Measurements from ENCODE around the gene ZNF614. TPM values are rescaled to one million over a fixed set of nuclear protein-coding genes. Genes with fewer than 3 reads are reported as not detected.

ZNF614 gene
- total RNA-seq, 1 experiment from 2014 or later, result 4.1 TPM

DNA sequence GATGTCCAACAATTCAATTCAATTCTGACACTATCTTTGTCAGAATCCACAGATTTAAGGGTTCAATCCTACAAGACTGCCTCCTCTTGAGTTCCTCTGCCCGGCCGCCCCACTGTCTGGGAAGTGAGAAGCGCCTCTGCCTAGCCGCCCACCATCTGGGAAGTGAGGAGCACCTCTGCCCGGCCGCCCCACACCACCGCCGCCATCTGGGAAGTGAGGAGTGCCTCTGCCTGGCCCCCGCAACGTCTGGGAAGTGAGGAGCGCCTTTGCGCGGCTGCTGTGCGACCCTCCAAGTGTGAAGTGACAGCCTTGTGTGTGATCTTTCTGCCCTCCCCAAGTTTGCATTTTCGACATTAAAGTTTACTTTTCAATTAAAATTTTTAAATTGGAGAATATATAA is 6.0 kb downstream of the ZNF614 start:
- in situ Hi-C loops (cut with HindIII; ENCODE audit: low pct_unique_long_range_greater_than_20kb, low sequenced_read_pairs) (no loop called here), intact Hi-C loops (cut with micrococcal nuclease; ENCODE audit: unreplicated experiment) (no loop called here)
- no peak for TF ChIP-seq POLR2AphosphoS5 (IDR thresholded peaks at IDR 0.05; ENCODE audit: low read depth, low read length)
- TF ChIP-seq, protein P1, sequence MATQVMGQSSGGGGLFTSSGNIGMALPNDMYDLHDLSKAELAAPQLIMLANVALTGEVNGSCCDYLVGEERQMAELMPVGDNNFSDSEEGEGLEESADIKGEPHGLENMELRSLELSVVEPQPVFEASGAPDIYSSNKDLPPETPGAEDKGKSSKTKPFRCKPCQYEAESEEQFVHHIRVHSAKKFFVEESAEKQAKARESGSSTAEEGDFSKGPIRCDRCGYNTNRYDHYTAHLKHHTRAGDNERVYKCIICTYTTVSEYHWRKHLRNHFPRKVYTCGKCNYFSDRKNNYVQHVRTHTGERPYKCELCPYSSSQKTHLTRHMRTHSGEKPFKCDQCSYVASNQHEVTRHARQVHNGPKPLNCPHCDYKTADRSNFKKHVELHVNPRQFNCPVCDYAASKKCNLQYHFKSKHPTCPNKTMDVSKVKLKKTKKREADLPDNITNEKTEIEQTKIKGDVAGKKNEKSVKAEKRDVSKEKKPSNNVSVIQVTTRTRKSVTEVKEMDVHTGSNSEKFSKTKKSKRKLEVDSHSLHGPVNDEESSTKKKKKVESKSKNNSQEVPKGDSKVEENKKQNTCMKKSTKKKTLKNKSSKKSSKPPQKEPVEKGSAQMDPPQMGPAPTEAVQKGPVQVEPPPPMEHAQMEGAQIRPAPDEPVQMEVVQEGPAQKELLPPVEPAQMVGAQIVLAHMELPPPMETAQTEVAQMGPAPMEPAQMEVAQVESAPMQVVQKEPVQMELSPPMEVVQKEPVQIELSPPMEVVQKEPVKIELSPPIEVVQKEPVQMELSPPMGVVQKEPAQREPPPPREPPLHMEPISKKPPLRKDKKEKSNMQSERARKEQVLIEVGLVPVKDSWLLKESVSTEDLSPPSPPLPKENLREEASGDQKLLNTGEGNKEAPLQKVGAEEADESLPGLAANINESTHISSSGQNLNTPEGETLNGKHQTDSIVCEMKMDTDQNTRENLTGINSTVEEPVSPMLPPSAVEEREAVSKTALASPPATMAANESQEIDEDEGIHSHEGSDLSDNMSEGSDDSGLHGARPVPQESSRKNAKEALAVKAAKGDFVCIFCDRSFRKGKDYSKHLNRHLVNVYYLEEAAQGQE (IDR thresholded peaks at IDR 0.05; ENCODE audit: insufficient read depth in 1 of 2, low read depth in 2 of 2, low read length in 1 of 2), result no peak
- no peak for TF ChIP-seq TCF7L2 (IDR thresholded peaks at IDR 0.05; ENCODE audit: low read depth, low read length)
- no peak for TF ChIP-seq SIN3A (IDR thresholded peaks at IDR 0.05; ENCODE audit: borderline replicate concordance, insufficient read depth, low read depth, low read length)
- TF ChIP-seq, protein P2, sequence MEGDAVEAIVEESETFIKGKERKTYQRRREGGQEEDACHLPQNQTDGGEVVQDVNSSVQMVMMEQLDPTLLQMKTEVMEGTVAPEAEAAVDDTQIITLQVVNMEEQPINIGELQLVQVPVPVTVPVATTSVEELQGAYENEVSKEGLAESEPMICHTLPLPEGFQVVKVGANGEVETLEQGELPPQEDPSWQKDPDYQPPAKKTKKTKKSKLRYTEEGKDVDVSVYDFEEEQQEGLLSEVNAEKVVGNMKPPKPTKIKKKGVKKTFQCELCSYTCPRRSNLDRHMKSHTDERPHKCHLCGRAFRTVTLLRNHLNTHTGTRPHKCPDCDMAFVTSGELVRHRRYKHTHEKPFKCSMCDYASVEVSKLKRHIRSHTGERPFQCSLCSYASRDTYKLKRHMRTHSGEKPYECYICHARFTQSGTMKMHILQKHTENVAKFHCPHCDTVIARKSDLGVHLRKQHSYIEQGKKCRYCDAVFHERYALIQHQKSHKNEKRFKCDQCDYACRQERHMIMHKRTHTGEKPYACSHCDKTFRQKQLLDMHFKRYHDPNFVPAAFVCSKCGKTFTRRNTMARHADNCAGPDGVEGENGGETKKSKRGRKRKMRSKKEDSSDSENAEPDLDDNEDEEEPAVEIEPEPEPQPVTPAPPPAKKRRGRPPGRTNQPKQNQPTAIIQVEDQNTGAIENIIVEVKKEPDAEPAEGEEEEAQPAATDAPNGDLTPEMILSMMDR (IDR thresholded peaks at IDR 0.05), result no peak
- no TSS peak for BruUV-seq (replicated peaks)
- Histone ChIP-seq H3K27ac (ENCODE audit: low read length) (no peak overlapping the region), H3K4me1 (ENCODE audit: control insufficient read depth, insufficient read depth, low read length) (no peaks in the 10 kb centered on the region), H3K9me3 (ENCODE audit: control insufficient read depth, insufficient read depth, low read depth, low read length) (peaks cover 48% of the 10 kb centered on the region; the same call in 1 of the 2 replicates), H3K27me3 (ENCODE audit: control insufficient read depth, insufficient read depth, low read length) (no peaks in the 10 kb centered on the region), H3K36me3 (ENCODE audit: control insufficient read depth, insufficient read depth, low read length) (peaks cover 3% of the 10 kb centered on the region; the same call in 1 of the 2 replicates), H3K4me3 (ENCODE audit: low read depth in 2 of 2, low read length in 2 of 2) (no peak overlapping the region)
- ChIA-PET POLR2A (no interaction called here), CTCF (no interaction called here)
- ATAC-seq, result no peak
- no peak for DNase-seq (ENCODE audit: low read depth, low spot score)

DNA sequence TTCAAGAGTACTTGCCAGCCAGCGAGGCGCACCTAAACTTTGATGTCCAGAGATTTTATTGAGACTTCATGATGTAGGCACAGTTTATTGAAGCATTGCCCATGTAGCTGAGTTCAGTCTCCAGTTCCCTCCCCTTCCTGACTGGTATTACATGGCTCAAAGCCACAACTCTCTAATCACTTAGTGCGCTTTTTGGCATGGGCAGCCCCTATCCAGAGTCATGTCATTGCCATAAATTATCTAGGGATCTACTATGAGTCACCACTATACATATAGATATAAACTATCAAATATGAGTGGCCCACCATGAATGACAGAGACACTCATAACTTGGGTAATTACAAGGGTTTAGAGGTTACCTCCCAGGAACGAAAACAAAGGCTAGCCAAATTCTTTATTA is 7.7 kb downstream of the ZNF614 start:
- POLR2A ChIA-PET, result no interaction called here
- CTCF ChIA-PET, result no interaction called here
- Histone ChIP-seq H3K4me1 (ENCODE audit: control insufficient read depth, insufficient read depth, low read length) (no peaks in the 10 kb centered on the region), H3K9me3 (ENCODE audit: control insufficient read depth, insufficient read depth, low read depth, low read length) (peaks cover 55% of the 10 kb centered on the region; the same call in 1 of the 2 replicates), H3K4me3 (ENCODE audit: low read depth in 2 of 2, low read length in 2 of 2) (no peak overlapping the region), H3K27ac (ENCODE audit: low read length) (no peak overlapping the region), H3K36me3 (ENCODE audit: control insufficient read depth, insufficient read depth, low read length) (peaks cover under 1% of the 10 kb centered on the region; the same call in 1 of the 2 replicates), H3K27me3 (ENCODE audit: control insufficient read depth, insufficient read depth, low read length) (no peaks in the 10 kb centered on the region)
- intact Hi-C loops (cut with micrococcal nuclease; ENCODE audit: unreplicated experiment), result no loop called here
- no peak for ATAC-seq
- BruUV-seq (replicated peaks), result no TSS peak
- no peak for DNase-seq (ENCODE audit: low read depth, low spot score)
- TF ChIP-seq, protein P1 (IDR thresholded peaks at IDR 0.05; ENCODE audit: insufficient read depth in 1 of 2, low read depth in 2 of 2, low read length in 1 of 2), result no peak
- TF ChIP-seq POLR2AphosphoS5 (IDR thresholded peaks at IDR 0.05; ENCODE audit: low read depth, low read length) (no peak), TCF7L2 (IDR thresholded peaks at IDR 0.05; ENCODE audit: low read depth, low read length) (no peak)
- in situ Hi-C loops (cut with HindIII; ENCODE audit: low pct_unique_long_range_greater_than_20kb, low sequenced_read_pairs), result no loop called here
